GM23338 (cell line): Measurements from ENCODE around the gene ATXN7L1. TPM values are rescaled to one million over a fixed set of nuclear protein-coding genes. Genes with fewer than 3 reads are reported as not detected.

Source experiments
- CREB1 ChIP-seq: fragments of 250-450 bp; sonication (Bioruptor Pico); IDR thresholded peaks from 2 replicates; pipeline ENCODE4 v1.5.0; 2020; ENCODE audit warnings: low read depth, mild to moderate bottlenecking, moderate library complexity
- CTCF ChIP-seq, 2 experiments: fragments of 200-600 bp in 1 of 2; sonication (generic) in 1 of 2; conservative IDR thresholded peaks; 2 replicates each; pipeline versions ENCODE4 v1.5.1 to v1.6.1; 2016 to 2017; ENCODE audit warnings: antibody characterized with exemption in 2 of 2, low read depth in 2 of 2, mild to moderate bottlenecking in 2 of 2, moderate library complexity in 1 of 2
- ETS1 ChIP-seq: IDR thresholded peaks from 2 replicates; pipeline ENCODE4 v1.6.1; 2016; ENCODE audit warnings: antibody characterized with exemption
- EZH2 ChIP-seq: fragments of 200-600 bp; sonication (generic); IDR thresholded peaks from one replicate; pipeline ENCODE4 v1.8.0; 2017; ENCODE audit warnings: antibody characterized with exemption, mild to moderate bottlenecking, low read depth; ENCODE audit not compliant: unreplicated experiment
- EZH2phosphoT487 ChIP-seq: fragments of 200-600 bp; sonication (generic); IDR thresholded peaks from one replicate; pipeline ENCODE4 v1.8.1; 2018; ENCODE audit warnings: antibody characterized with exemption; ENCODE audit not compliant: unreplicated experiment
- JUNB ChIP-seq: IDR thresholded peaks from one replicate; pipeline ENCODE4 v1.6.1; 2016; ENCODE audit warnings: antibody characterized with exemption; ENCODE audit not compliant: unreplicated experiment
- POLR2AphosphoS5 ChIP-seq: IDR thresholded peaks from 2 replicates; pipeline ENCODE4 v1.6.1; 2016; ENCODE audit warnings: antibody characterized with exemption, low read depth
- STAT1 ChIP-seq: IDR thresholded peaks from one replicate; pipeline ENCODE4 v1.6.1; 2016; ENCODE audit warnings: antibody characterized with exemption; ENCODE audit not compliant: unreplicated experiment
- ZNF114 ChIP-seq: fragments of 250-450 bp; sonication (Bioruptor Pico); IDR thresholded peaks from 2 replicates; pipeline ENCODE4 v1.5.0; 2020; ENCODE audit warnings: mild to moderate bottlenecking, moderate library complexity
- ZNF331 ChIP-seq: fragments of 250-450 bp; sonication (Bioruptor Pico); IDR thresholded peaks from 2 replicates; pipeline ENCODE4 v1.5.0; 2020; ENCODE audit warnings: low read depth, mild to moderate bottlenecking, moderate library complexity
- ZNF462 ChIP-seq: fragments of 250-450 bp; sonication (Bioruptor Pico); IDR thresholded peaks from 2 replicates; pipeline ENCODE4 v1.5.0; 2020; ENCODE audit warnings: mild to moderate bottlenecking, moderate library complexity
- polyA plus RNA-seq: library from polyadenylated mRNA; unstranded; fragments of >200 nt; fragmentation: Nextera tagmentation; extraction: Ambion mirVana; gene quantifications from 2 replicates; pipeline ENCODE4 v1.2.1, GENCODE V29; 2016
- total RNA-seq: library from RNA; depleted of rRNA; stranded (reverse); fragments of >200 nt; shearing (Covaris generic); gene quantifications from 2 replicates; pipeline ENCODE4 v1.2.3, GENCODE V29; 2014

The ATXN7L1 gene
- total and polyA plus RNA-seq, 2 experiments from 2014 or later = 22.8 to 29.8 TPM

- TF ChIP-seq ZNF462 (CRISPR knock-in tag) = no peak
- TF ChIP-seq JUNB = no peak
- TF ChIP-seq EZH2 = no peak
- no peak for TF ChIP-seq EZH2phosphoT487
- no peak for TF ChIP-seq CREB1 (CRISPR knock-in tag)
- TF ChIP-seq ZNF114 (CRISPR knock-in tag) = no peak
- no peak for TF ChIP-seq CTCF (conservative IDR thresholded peaks at IDR 0.05; ENCODE audit: low read depth in 2 of 2)
- no peak for TF ChIP-seq STAT1
- no peak for TF ChIP-seq ETS1
- TF ChIP-seq POLR2AphosphoS5 = no peak
- TF ChIP-seq ZNF331 = no peak
Observed at GRCh38 chr7:105806592-105807447, 69.6 kb downstream of the ATXN7L1 start (continued).
